ENCODE measurements around the gene REPIN1. TPM values are rescaled to one million over a fixed set of nuclear protein-coding genes. Genes with fewer than 3 reads are reported as not detected.
A peak's percentile ranks its signal among the peaks of the same experiment; 100 is the strongest.

Gene REPIN1
- total and polyA plus RNA-seq, 9 of the 15 experiments (the other 6 are each of a cell fraction or from before 2014, with no cell fraction given), result 8.1 to 283 (median 94.3) TPM

DNA sequence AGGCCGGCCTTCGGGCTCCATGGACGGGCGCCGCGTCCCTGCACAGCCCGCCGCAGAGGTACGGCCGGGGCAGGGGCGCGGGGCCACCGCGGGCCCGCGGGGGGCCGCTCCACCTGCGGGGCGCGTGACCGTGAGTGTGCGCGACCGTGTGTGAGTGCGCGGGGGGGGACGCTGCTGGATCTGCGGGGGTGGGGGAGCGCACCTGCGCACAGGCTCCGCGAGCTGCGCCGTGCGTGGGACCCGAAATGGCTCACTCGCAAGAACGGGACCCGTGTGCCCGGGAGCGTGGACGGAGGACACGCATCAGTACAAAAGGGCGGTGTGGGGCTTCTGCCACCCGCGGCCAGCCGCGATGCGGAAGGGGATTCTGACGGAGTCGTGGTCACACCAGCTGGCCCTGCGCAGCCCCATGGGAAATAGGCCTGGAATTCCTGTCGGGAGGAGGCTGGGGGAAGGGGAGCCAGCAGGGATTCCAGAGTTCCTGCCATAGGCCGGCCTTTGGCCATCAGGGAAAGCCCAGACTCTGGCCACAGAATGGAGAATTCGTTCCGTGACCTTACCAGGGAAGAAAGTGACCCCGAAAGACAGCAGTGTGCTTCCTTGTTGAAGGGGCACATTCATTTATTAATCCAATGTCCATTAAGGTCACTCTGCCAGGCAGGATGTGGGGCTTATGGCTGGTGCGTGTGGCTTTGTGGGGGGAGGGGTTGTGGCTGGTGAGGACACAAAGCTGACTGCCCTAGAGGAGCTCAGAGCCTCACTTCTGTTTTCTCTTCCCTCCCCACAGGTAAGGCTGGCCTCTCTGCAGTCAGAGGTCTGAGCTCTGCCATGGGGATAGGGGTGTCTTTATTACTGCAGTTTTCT lies 494 bp downstream of the REPIN1 start (continued):
- TF ChIP-seq CAMTA2 (CRISPR knock-in tag; conservative IDR thresholded peaks at IDR 0.05) (peak; percentile 57; the same call in 1 of the 2 replicates), HLTF (IDR thresholded peaks at IDR 0.05) (no peak), HOXB6 (CRISPR knock-in tag; IDR thresholded peaks at IDR 0.05; ENCODE audit: borderline replicate concordance) (no peak), BDP1 (IDR thresholded peaks at IDR 0.05; ENCODE audit: insufficient read depth, insufficient read length) (no peak), ZNF830 (CRISPR knock-in tag; IDR thresholded peaks at IDR 0.05) (peak; percentile 21; the same call in 1 of the 2 replicates), MEF2A (IDR thresholded peaks at IDR 0.05; ENCODE audit: control insufficient read depth, low read depth, low read length) (no peak), SAFB (IDR thresholded peaks at IDR 0.05; ENCODE audit: borderline replicate concordance, low read depth, low read length) (peak; percentile 88), YY1 (IDR thresholded peaks at IDR 0.05; ENCODE audit: borderline replicate concordance in 1 of 3, control insufficient read depth in 1 of 3, extremely low read depth in 1 of 3, insufficient read depth in 3 of 3, insufficient read length in 1 of 3, insufficient replicate concordance in 2 of 3, low read depth in 1 of 3, low read length in 2 of 3) (no peak), STAT5B (CRISPR knock-in tag; IDR thresholded peaks at IDR 0.05) (no peak), ZNF695 (CRISPR knock-in tag; IDR thresholded peaks at IDR 0.05) (no peak)
- TF ChIP-seq, protein P1, sequence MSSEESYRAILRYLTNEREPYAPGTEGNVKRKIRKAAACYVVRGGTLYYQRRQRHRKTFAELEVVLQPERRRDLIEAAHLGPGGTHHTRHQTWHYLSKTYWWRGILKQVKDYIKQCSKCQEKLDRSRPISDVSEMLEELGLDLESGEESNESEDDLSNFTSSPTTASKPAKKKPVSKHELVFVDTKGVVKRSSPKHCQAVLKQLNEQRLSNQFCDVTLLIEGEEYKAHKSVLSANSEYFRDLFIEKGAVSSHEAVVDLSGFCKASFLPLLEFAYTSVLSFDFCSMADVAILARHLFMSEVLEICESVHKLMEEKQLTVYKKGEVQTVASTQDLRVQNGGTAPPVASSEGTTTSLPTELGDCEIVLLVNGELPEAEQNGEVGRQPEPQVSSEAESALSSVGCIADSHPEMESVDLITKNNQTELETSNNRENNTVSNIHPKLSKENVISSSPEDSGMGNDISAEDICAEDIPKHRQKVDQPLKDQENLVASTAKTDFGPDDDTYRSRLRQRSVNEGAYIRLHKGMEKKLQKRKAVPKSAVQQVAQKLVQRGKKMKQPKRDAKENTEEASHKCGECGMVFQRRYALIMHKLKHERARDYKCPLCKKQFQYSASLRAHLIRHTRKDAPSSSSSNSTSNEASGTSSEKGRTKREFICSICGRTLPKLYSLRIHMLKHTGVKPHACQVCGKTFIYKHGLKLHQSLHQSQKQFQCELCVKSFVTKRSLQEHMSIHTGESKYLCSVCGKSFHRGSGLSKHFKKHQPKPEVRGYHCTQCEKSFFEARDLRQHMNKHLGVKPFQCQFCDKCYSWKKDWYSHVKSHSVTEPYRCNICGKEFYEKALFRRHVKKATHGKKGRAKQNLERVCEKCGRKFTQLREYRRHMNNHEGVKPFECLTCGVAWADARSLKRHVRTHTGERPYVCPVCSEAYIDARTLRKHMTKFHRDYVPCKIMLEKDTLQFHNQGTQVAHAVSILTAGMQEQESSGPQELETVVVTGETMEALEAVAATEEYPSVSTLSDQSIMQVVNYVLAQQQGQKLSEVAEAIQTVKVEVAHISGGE (CRISPR knock-in tag; IDR thresholded peaks at IDR 0.05), result no peak; a peak in 1 of 6 replicates
- TF ChIP-seq, protein P2, sequence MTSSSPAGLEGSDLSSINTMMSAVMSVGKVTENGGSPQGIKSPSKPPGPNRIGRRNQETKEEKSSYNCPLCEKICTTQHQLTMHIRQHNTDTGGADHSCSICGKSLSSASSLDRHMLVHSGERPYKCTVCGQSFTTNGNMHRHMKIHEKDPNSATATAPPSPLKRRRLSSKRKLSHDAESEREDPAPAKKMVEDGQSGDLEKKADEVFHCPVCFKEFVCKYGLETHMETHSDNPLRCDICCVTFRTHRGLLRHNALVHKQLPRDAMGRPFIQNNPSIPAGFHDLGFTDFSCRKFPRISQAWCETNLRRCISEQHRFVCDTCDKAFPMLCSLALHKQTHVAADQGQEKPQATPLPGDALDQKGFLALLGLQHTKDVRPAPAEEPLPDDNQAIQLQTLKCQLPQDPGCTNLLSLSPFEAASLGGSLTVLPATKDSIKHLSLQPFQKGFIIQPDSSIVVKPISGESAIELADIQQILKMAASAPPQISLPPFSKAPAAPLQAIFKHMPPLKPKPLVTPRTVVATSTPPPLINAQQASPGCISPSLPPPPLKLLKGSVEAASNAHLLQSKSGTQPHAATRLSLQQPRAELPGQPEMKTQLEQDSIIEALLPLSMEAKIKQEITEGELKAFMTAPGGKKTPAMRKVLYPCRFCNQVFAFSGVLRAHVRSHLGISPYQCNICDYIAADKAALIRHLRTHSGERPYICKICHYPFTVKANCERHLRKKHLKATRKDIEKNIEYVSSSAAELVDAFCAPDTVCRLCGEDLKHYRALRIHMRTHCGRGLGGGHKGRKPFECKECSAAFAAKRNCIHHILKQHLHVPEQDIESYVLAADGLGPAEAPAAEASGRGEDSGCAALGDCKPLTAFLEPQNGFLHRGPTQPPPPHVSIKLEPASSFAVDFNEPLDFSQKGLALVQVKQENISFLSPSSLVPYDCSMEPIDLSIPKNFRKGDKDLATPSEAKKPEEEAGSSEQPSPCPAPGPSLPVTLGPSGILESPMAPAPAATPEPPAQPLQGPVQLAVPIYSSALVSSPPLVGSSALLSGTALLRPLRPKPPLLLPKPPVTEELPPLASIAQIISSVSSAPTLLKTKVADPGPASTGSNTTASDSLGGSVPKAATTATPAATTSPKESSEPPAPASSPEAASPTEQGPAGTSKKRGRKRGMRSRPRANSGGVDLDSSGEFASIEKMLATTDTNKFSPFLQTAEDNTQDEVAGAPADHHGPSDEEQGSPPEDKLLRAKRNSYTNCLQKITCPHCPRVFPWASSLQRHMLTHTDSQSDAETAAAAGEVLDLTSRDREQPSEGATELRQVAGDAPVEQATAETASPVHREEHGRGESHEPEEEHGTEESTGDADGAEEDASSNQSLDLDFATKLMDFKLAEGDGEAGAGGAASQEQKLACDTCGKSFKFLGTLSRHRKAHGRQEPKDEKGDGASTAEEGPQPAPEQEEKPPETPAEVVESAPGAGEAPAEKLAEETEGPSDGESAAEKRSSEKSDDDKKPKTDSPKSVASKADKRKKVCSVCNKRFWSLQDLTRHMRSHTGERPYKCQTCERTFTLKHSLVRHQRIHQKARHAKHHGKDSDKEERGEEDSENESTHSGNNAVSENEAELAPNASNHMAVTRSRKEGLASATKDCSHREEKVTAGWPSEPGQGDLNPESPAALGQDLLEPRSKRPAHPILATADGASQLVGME (CRISPR knock-in tag; IDR thresholded peaks at IDR 0.05), result no peak
- TF ChIP-seq, protein P3, sequence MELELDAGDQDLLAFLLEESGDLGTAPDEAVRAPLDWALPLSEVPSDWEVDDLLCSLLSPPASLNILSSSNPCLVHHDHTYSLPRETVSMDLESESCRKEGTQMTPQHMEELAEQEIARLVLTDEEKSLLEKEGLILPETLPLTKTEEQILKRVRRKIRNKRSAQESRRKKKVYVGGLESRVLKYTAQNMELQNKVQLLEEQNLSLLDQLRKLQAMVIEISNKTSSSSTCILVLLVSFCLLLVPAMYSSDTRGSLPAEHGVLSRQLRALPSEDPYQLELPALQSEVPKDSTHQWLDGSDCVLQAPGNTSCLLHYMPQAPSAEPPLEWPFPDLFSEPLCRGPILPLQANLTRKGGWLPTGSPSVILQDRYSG (tag; conservative IDR thresholded peaks at IDR 0.05; ENCODE audit: low read depth), result no peak
- TF ChIP-seq, protein P4, sequence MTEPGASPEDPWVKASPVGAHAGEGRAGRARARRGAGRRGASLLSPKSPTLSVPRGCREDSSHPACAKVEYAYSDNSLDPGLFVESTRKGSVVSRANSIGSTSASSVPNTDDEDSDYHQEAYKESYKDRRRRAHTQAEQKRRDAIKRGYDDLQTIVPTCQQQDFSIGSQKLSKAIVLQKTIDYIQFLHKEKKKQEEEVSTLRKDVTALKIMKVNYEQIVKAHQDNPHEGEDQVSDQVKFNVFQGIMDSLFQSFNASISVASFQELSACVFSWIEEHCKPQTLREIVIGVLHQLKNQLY (CRISPR knock-in tag; conservative IDR thresholded peaks at IDR 0.05), result no peak

Measured in K562 (cell line).